GM18867 (cell line): ENCODE measurements around the gene AEBP1.

ENCODE experiments used
- ATAC-seq: cut with Tn5 transposase; IDR thresholded peaks from one replicate; pipeline ENCODE4 v1.9.1; 2021; ENCODE audit warnings: mild to moderate bottlenecking, moderate library complexity; ENCODE audit not compliant: unreplicated experiment

AEBP1 gene

GRCh38 chr7:44102846-44103565 lies 1.1 kb upstream of the AEBP1 start:
- ATAC-seq = no peak

DNA sequence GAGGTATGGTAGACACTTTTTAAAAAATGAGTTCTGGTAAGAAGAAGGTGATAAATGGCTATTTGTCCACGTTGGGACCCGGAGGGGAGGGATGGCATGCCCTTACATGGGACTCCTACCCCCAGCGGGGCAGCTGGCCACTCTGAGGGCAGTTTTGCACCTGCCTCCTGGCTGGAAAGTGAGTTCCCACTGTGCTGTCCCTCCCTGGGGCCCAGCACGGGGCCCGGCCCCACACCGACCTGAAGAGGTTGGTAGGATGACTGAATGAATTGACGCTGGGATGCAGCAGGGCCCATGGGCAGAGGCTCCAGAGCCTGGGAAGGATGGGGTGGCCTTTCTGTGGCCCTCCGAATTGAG lies 601 bp upstream of the AEBP1 start:
- no peak for ATAC-seq

DNA sequence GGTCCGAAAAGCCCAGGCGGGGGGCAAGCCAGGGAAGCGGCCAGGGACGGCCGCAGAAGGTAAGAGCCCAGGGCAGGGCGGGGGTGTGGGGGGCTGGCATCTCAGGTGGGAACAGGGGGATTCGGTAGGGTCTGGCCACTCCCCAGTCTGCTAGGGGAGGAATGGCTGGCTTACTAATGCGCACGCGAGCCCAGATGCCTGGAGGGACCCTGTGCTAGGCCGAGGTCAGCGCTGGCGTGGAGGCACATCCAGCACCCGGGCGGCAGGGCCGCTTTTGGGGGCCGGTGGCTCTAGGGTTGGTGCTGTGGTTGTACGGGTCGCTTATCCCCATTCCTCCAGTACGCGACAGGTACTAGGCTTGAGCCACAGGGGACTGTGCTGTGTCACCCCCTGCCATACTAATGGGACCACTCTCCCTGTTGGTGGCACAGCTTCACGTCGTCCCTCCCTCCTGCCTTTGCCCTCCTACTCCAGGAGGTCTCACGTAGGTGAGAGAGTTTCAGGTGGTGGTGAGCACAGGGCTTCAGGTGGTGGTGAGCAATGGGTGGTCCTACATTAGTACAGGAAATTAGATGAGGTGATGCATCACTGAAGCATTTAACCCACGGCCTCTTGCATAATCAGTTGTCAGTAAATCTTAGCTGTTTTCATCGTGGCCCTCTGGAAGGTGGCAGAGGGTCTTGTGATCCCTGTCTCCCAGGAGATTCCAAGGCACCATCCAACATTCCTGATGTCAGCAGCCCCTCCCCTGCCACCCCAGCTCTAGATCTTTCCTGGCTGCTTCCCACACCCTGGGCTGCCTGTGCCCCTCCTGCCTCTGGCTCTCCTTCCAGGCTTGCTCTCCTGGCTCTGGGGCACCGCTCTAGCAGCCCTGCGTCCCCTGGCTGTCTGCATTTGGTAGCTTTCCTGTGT lies 971 bp downstream of the AEBP1 start:
- no peak for ATAC-seq

GRCh38 chr7:44105832-44106231 lies 1.7 kb downstream of the AEBP1 start:
- no peak for ATAC-seq

DNA sequence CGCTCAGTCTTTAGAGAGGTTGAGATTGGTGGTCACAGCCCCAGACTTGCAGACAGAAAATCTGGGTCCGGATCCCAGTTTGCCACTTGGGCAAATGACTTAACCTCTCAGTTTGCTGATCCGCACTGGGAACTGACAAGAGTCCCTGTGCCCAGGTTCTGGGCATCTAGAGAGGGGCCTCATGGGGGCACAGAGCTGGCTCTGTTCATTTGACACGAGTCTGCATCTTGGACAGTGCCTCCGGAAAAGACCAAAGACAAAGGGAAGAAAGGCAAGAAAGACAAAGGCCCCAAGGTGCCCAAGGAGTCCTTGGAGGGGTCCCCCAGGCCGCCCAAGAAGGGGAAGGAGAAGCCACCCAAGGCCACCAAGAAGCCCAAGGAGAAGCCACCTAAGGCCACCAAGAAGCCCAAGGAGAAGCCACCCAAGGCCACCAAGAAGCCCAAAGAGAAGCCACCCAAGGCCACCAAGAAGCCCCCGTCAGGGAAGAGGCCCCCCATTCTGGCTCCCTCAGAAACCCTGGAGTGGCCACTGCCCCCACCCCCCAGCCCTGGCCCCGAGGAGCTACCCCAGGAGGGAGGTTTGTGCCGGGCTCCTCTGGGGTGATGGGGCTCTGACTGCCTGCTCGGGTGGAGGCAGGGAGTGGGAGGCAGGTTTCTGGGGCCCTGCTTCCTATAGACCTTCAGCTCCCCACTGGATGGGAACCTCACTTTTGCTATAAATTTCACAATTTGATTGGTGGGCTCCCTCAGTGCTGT lies 2.3 kb downstream of the AEBP1 start:
- ATAC-seq = no peak

DNA sequence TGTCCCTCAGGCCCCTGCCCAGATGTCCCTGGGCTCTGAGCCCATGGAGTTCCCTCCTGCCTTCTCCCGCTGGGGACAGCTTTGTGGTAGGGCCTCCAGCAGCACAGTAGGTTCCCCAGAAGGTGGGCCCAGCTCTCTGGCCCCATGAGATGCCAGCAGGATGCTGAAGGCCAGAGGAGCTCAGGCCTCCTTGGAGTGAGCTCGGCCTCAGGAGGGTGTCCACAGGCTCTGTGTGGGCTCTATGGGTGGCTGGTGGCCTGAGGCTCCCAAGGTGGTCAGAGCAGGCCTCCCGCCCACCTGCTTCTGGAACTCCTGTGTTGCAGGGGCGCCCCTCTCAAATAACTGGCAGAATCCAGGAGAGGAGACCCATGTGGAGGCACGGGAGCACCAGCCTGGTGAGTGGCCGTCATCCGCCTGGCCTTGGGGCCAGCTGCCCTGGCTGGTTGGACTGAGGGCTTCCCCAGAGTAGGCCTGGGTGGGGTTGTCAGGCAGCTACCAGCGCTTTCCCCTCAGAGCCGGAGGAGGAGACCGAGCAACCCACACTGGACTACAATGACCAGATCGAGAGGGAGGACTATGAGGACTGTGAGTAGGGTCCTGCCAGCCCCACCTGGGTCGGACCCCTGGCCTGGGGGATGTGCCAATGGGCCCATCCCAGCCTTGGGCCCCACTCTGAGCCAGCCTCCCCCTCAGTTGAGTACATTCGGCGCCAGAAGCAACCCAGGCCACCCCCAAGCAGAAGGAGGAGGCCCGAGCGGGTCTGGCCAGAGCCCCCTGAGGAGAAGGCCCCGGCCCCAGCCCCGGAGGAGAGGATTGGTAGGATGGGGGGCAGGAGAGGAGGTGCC lies 3.2 kb downstream of the AEBP1 start:
- no peak for ATAC-seq

DNA sequence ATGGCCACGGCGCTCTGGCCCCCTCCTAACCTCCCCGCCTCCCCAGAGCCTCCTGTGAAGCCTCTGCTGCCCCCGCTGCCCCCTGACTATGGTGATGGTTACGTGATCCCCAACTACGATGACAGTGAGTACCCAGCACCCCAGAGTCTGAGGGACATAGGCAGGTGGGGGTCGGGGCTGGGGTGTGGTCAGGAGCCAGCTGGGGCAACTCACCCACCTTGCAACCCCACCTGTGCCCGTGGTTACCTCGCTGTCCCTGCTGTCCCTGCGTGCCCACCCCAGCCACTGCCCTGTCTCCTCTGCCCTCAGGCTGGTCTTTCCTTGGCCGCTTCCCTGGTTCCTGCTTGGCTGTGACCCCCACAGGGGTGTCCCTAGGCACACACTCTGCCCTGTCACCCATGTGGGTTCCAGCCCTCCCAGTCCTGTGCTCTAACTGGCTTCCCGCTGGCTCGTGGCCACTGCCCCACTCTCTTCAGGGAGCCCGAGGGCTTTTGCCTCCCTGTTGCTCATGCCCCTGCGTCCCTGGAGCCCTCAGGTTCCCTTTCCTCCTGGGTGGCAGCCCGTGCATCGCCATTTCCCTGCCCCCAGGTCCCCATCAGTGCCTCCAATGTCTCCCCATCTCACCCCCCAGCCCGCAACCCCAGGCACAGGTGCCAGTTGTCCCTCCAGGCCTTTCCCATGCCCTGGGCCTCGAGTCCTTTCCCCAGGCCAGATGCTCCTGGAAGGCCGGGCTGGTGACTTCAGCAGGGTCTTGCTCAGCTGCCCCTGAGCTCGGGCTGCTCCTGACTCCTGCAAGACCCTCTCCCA lies 4.0 kb downstream of the AEBP1 start:
- ATAC-seq = no peak

GRCh38 chr7:44108768-44109750 lies 4.9 kb downstream of the AEBP1 start:
- no peak for ATAC-seq

DNA sequence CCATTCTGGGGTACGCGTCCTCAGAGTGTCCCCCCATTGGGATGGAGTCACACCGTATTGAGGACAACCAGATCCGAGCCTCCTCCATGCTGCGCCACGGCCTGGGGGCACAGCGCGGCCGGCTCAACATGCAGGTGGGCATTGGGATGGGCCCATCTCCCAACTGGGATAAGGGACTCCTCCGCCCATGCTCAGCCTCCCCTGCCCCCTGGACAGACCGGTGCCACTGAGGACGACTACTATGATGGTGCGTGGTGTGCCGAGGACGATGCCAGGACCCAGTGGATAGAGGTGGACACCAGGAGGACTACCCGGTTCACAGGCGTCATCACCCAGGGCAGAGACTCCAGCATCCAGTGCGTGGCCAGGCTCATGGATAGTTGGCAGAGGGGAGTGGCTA lies 5.8 kb downstream of the AEBP1 start:
- no peak for ATAC-seq

DNA sequence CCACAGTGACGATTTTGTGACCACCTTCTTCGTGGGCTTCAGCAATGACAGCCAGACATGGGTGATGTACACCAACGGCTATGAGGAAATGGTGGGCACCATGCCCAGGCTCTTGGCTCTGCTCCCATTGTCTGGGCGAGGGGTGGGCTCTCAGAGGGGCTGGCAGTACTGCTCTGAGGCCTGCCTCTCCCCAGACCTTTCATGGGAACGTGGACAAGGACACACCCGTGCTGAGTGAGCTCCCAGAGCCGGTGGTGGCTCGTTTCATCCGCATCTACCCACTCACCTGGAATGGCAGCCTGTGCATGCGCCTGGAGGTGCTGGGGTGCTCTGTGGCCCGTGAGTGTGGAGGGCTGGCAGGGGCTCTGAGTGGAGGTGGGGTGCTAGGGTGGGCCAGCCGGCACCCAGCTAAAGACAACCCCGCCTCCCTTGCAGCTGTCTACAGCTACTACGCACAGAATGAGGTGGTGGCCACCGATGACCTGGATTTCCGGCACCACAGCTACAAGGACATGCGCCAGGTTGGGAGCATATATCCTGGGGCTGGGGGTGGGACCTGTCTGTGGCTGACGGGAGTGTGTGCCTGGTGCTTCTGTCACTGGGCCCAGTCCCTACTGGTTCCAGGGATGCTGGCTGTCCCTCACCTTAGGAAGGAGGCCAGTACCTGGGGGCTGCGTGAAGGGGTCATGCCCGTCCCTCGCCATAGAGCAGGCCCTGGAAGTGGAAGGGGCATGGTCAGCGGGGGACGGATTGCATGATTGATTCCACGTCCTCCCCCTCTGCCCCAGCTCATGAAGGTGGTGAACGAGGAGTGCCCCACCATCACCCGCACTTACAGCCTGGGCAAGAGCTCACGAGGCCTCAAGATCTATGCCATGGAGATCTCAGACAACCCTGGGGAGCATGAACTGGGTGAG lies 6.8 kb downstream of the AEBP1 start:
- no peak for ATAC-seq

DNA sequence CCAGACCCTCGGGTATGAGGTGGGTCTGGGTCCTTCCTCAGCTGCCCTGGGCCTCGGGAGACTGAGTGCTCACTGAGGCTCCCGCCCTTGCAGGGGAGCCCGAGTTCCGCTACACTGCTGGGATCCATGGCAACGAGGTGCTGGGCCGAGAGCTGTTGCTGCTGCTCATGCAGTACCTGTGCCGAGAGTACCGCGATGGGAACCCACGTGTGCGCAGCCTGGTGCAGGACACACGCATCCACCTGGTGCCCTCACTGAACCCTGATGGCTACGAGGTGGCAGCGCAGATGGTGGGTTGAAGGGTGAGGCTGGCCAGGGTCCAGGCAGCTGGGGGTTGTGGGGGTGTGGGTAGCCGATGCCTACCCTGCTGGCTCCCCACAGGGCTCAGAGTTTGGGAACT lies 7.6 kb downstream of the AEBP1 start:
- ATAC-seq = no peak

- no peak for ATAC-seq
These were observed 8.3 kb downstream of the AEBP1 start for GRCh38 chr7:44112231-44112996.

DNA sequence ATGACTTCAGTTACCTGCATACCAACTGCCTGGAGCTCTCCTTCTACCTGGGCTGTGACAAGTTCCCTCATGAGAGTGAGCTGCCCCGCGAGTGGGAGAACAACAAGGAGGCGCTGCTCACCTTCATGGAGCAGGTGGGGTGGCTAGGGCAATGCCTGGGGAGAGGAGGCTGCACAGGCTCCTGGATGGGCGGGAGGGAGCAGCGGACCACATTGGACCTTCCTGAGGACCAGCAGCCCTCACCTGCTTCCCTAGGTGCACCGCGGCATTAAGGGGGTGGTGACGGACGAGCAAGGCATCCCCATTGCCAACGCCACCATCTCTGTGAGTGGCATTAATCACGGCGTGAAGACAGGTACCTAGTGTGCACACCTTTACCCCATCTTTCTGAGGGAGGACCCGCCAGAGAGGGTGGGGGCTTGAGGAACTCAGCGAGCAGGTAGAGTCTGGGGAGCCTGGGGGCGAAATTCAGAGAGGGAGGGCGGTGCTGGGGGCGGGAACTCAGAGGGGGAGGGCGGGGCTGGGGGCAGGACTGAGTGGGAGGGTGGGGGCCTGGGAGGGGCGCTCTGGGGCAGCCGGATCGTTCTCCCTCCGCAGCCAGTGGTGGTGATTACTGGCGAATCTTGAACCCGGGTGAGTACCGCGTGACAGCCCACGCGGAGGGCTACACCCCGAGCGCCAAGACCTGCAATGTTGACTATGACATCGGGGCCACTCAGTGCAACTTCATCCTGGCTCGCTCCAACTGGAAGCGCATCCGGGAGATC lies 9.0 kb downstream of the AEBP1 start:
- ATAC-seq = no peak

GRCh38 chr7:44113764-44114354 lies 9.7 kb downstream of the AEBP1 start:
- no peak for ATAC-seq

GRCh38 chr7:44114586-44115310 lies 10.6 kb downstream of the AEBP1 start:
- no peak for ATAC-seq
